ENCODE data around the gene GTF3C5.
"Not testable (repeated sequence)": the region's sequence is repeated elsewhere in the genome, so short reads cannot be mapped to it uniquely, and the experiment has no call there.

The GTF3C5 gene

DNA sequence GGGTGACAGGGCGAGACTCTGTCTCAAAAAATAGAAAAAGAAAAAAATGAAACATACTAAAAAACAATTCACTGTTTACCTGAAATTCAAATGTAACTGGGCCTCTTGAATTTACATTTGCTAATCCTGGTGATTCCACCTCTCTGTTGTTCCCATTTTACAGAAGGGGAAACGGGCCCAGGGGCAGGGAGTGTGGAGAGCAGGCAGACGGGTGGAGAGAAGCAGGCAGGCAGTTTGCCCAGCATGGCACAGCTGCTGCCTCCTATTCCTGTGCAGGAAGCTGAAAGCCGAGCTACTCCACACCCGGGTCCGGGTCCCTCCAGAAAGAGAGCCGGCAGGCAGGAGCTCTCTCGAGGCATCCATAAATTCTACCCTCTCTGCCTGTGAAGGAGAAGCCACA, 31.8 kb downstream of the GTF3C5 start:
- not testable (repeated sequence) for H3K27ac Mint-ChIP-seq, ATAC-seq, H3K9me3 Mint-ChIP-seq, H3K4me3 Mint-ChIP-seq, H3K27me3 Mint-ChIP-seq
- H3K36me3 Mint-ChIP-seq: peaks cover 15% of the 10 kb centered on the region
- peaks cover 22% of the 10 kb centered on the region for H3K4me1 Mint-ChIP-seq

DNA sequence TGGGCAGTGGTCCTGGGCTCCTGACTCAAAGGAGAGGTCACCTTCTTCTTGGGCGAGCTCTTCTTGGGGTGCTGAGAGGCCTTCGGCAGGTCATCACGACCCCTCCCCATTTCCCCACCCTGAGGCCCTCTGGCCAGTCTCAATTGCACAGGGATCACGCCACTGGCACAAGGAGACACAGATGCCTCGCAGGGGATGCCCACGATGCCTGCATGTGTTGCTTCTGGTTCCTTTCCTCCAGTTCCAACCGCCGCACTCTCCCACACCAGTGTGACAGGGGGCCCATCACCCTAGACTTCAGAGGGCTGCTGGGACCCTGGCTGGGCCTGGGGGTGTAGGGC, 32.3 kb downstream of the GTF3C5 start:
- H3K27me3 Mint-ChIP-seq: no peaks in the 10 kb centered on the region
- no peak overlapping the region for H3K4me3 Mint-ChIP-seq
- H3K27ac Mint-ChIP-seq: no peak overlapping the region
- peaks cover 10% of the 10 kb centered on the region for H3K36me3 Mint-ChIP-seq
- no peaks in the 10 kb centered on the region for H3K9me3 Mint-ChIP-seq
- ATAC-seq: no peak
- H3K4me1 Mint-ChIP-seq: peaks cover 22% of the 10 kb centered on the region

DNA sequence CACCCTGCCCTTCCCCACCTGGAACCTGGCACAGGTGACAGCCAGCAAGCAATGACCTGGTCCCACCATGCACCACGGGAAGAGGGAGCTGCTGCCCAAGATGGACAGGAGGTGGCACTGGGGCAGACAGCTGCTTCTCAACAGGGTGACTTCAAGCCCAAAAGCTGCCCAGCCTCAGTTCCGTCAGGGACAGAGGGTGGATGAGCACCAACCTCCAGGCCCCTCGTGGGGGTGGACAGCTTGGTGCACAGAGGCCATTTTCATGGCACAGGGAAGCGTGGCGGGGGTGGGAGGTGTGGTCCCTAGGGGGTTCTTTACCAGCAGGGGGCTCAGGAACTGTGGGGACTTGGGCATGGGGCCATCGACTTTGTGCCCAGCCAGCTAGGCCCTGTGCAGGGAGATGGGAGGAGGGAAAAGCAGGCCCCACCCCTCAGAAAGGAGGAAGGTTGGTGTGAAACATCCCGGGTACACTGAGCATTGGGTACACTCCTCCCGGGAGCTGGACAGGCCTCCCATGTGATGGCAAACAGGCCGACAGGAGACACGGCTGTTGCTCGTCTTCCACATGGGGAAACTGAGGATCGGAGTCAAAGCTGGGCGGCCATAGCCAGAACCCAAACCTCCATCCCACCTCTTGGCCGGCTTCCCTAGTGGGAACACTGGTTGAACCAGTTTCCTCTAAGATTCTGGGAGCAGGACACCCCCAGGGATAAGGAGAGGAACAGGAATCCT, 32.9 kb downstream of the GTF3C5 start:
- Mint-ChIP-seq H3K27me3 (no peaks in the 10 kb centered on the region), H3K4me1 (peaks cover 18% of the 10 kb centered on the region), H3K36me3 (peaks cover 4% of the 10 kb centered on the region), H3K9me3 (no peaks in the 10 kb centered on the region), H3K27ac (no peak overlapping the region), H3K4me3 (no peak overlapping the region)
- no peak for ATAC-seq

DNA sequence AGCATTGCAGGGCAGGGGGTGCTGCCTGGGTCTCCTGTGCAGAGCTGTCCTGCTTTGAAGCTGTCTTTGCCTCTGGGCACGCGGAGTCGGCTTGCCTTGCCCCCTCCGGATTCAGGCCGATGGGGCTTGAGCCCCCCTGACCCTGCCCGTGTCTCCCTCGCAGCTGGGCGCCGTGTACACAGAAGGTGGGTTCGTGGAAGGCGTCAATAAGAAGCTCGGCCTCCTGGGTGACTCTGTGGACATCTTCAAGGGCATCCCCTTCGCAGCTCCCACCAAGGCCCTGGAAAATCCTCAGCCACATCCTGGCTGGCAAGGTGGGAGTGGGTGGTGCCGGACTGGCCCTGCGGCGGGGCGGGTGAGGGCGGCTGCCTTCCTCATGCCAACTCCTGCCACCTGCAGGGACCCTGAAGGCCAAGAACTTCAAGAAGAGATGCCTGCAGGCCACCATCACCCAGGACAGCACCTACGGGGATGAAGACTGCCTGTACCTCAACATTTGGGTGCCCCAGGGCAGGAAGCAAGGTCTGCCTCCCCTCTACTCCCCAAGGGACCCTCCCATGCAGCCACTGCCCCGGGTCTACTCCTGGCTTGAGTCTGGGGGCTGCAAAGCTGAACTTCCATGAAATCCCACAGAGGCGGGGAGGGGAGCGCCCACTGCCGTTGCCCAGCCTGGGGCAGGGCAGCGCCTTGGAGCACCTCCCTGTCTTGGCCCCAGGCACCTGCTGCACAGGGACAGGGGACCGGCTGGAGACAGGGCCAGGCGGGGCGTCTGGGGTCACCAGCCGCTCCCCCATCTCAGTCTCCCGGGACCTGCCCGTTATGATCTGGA, 33.7 kb downstream of the GTF3C5 start:
- Mint-ChIP-seq H3K36me3 (no peaks in the 10 kb centered on the region), H3K27me3 (no peaks in the 10 kb centered on the region), H3K4me1 (peaks cover 10% of the 10 kb centered on the region), H3K4me3 (no peak overlapping the region), H3K9me3 (no peaks in the 10 kb centered on the region), H3K27ac (no peak overlapping the region)
- ATAC-seq: no peak

DNA sequence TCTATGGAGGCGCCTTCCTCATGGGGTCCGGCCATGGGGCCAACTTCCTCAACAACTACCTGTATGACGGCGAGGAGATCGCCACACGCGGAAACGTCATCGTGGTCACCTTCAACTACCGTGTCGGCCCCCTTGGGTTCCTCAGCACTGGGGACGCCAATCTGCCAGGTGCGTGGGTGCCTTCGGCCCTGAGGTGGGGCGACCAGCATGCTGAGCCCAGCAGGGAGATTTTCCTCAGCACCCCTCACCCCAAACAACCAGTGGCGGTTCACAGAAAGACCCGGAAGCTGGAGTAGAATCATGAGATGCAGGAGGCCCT, 34.2 kb downstream of the GTF3C5 start:
- no peak overlapping the region for H3K4me3 Mint-ChIP-seq
- no peaks in the 10 kb centered on the region for H3K27me3 Mint-ChIP-seq
- H3K27ac Mint-ChIP-seq: no peak overlapping the region
- H3K9me3 Mint-ChIP-seq: no peaks in the 10 kb centered on the region
- H3K36me3 Mint-ChIP-seq: no peaks in the 10 kb centered on the region
- peaks cover 4% of the 10 kb centered on the region for H3K4me1 Mint-ChIP-seq
- no peak for ATAC-seq

DNA sequence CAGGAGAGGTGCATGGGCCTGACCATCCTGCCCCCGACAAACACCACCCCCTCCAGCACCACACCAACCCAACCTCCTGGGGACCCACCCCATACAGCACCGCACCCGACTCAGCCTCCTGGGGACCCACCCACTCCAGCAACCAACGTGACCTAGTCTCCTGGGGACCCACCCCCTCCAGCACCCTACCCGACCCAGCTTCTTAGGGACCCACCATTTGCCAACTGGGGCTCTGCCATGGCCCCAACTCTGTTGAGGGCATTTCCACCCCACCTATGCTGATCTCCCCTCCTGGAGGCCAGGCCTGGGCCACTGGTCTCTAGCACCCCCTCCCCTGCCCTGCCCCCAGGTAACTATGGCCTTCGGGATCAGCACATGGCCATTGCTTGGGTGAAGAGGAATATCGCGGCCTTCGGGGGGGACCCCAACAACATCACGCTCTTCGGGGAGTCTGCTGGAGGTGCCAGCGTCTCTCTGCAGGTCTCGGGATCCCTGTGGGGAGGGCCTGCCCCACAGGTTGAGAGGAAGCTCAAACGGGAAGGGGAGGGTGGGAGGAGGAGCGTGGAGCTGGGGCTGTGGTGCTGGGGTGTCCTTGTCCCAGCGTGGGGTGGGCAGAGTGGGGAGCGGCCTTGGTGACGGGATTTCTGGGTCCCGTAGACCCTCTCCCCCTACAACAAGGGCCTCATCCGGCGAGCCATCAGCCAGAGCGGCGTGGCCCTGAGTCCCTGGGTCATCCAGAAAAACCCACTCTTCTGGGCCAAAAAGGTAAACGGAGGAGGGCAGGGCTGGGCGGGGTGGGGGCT, 35.6 kb downstream of the GTF3C5 start:
- Mint-ChIP-seq H3K4me1 (no peaks in the 10 kb centered on the region), H3K27ac (no peak overlapping the region), H3K9me3 (no peaks in the 10 kb centered on the region), H3K36me3 (no peaks in the 10 kb centered on the region), H3K27me3 (no peaks in the 10 kb centered on the region), H3K4me3 (no peak overlapping the region)
- ATAC-seq: peak; percentile 42

DNA sequence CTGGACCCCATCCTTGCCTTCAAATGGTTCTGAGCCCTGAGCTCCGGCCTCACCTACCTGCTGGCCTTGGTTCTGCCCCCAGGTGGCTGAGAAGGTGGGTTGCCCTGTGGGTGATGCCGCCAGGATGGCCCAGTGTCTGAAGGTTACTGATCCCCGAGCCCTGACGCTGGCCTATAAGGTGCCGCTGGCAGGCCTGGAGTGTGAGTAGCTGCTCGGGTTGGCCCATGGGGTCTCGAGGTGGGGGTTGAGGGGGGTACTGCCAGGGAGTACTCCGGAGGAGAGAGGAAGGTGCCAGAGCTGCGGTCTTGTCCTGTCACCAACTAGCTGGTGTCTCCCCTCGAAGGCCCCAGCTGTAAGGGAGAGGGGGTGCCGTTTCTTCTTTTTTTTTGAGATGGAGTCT, 36.2 kb downstream of the GTF3C5 start:
- no peak for ATAC-seq
- Mint-ChIP-seq H3K4me3 (no peak overlapping the region), H3K9me3 (no peaks in the 10 kb centered on the region), H3K4me1 (no peaks in the 10 kb centered on the region), H3K27ac (no peak overlapping the region), H3K27me3 (no peaks in the 10 kb centered on the region), H3K36me3 (no peaks in the 10 kb centered on the region)

DNA sequence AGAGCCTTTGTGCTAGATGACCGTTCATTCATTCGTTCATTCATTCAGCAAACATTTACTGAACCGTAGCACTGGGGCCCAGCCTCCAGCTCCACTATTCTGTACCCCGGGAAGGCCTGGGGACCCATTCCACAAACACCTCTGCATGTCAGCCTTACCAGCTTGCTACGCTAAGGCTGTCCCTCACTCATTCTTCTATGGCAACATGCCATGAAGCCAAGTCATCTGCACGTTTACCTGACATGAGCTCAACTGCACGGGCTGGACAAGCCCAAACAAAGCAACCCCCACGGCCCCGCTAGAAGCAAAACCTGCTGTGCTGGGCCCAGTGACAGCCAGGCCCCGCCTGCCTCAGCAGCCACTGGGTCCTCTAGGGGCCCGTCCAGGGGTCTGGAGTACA, 37.0 kb downstream of the GTF3C5 start:
- no peak for ATAC-seq
- Mint-ChIP-seq H3K27ac (no peak overlapping the region), H3K9me3 (no peaks in the 10 kb centered on the region), H3K4me1 (no peaks in the 10 kb centered on the region), H3K27me3 (no peaks in the 10 kb centered on the region), H3K36me3 (no peaks in the 10 kb centered on the region), H3K4me3 (no peak overlapping the region)

DNA sequence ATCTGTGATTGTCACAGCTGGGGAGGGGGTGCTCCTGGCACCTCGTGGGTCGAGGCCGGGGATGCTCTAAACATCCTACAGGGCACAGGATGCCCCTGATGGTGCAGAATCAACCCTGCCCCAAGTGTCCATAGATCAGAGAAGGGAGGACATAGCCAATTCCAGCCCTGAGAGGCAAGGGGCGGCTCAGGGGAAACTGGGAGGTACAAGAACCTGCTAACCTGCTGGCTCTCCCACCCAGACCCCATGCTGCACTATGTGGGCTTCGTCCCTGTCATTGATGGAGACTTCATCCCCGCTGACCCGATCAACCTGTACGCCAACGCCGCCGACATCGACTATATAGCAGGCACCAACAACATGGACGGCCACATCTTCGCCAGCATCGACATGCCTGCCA, 37.6 kb downstream of the GTF3C5 start:
- H3K27ac Mint-ChIP-seq, H3K36me3 Mint-ChIP-seq, H3K9me3 Mint-ChIP-seq: not testable (repeated sequence)

DNA sequence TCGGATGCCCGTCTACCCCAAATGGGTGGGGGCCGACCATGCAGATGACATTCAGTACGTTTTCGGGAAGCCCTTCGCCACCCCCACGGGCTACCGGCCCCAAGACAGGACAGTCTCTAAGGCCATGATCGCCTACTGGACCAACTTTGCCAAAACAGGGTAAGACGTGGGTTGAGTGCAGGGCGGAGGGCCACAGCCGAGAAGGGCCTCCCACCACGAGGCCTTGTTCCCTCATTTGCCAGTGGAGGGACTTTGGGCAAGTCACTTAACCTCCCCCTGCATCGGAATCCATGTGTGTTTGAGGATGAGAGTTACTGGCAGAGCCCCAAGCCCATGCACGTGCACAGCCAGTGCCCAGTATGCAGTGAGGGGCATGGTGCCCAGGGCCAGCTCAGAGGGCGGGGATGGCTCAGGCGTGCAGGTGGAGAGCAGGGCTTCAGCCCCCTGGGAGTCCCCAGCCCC, 39.7 kb downstream of the GTF3C5 start:
- peak; percentile 17 for ATAC-seq
- not testable (repeated sequence) for H3K27ac Mint-ChIP-seq, H3K27me3 Mint-ChIP-seq, H3K4me1 Mint-ChIP-seq, H3K4me3 Mint-ChIP-seq, H3K36me3 Mint-ChIP-seq, H3K9me3 Mint-ChIP-seq

More for the DNA sequence above, 37.6 kb downstream of the GTF3C5 start:
- not testable (repeated sequence) for H3K4me1 Mint-ChIP-seq, ATAC-seq, H3K4me3 Mint-ChIP-seq, H3K27me3 Mint-ChIP-seq

DNA sequence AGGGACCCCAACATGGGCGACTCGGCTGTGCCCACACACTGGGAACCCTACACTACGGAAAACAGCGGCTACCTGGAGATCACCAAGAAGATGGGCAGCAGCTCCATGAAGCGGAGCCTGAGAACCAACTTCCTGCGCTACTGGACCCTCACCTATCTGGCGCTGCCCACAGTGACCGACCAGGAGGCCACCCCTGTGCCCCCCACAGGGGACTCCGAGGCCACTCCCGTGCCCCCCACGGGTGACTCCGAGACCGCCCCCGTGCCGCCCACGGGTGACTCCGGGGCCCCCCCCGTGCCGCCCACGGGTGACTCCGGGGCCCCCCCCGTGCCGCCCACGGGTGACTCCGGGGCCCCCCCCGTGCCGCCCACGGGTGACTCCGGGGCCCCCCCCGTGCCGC, 40.2 kb downstream of the GTF3C5 start:
- H3K9me3 Mint-ChIP-seq, H3K27me3 Mint-ChIP-seq, H3K4me3 Mint-ChIP-seq, ATAC-seq, H3K36me3 Mint-ChIP-seq, H3K4me1 Mint-ChIP-seq, H3K27ac Mint-ChIP-seq: not testable (repeated sequence)

DNA sequence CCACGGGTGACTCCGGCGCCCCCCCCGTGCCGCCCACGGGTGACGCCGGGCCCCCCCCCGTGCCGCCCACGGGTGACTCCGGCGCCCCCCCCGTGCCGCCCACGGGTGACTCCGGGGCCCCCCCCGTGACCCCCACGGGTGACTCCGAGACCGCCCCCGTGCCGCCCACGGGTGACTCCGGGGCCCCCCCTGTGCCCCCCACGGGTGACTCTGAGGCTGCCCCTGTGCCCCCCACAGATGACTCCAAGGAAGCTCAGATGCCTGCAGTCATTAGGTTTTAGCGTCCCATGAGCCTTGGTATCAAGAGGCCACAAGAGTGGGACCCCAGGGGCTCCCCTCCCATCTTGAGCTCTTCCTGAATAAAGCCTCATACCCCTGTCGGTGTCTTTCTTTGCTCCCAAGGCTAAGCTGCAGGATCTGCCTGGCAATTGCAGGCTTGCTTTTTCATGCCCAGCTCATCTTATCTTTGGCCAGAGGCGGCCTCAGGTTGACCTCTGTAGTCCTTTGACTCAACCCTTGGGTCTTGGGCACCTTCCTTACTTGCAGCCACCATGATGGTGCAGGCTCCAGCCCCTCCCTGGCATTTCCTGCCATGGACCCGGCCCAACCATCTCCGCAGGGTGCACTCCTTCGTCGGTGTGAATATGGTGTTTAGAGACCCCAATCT, 40.8 kb downstream of the GTF3C5 start:
- Mint-ChIP-seq H3K27me3 (no peaks in the 10 kb centered on the region), H3K36me3 (no peaks in the 10 kb centered on the region), H3K27ac (no peak overlapping the region), H3K4me1 (no peaks in the 10 kb centered on the region), H3K4me3 (no peak overlapping the region), H3K9me3 (no peaks in the 10 kb centered on the region)
- no peak for ATAC-seq

DNA sequence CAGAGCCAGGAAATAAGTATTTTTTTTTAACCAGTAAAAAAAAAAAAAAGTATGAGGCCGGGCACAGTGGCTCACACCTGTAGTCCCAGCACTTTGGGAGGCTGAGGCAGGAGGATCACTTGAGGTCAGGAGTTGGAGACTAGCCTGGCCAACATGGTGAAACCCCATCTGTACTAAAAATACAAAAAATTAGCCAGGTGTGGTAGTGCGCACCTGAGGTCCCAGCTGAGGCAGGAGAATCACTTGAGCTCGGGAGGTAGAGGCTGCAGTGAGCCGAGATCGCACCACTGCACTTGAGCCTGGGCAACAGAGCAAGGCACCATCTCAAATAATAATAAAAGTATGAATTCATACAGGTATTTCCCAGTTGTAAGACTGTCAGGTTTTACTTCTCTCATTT, 41.4 kb downstream of the GTF3C5 start:
- not testable (repeated sequence) for H3K27ac Mint-ChIP-seq, H3K9me3 Mint-ChIP-seq, H3K4me1 Mint-ChIP-seq, H3K27me3 Mint-ChIP-seq, H3K4me3 Mint-ChIP-seq, ATAC-seq, H3K36me3 Mint-ChIP-seq

DNA sequence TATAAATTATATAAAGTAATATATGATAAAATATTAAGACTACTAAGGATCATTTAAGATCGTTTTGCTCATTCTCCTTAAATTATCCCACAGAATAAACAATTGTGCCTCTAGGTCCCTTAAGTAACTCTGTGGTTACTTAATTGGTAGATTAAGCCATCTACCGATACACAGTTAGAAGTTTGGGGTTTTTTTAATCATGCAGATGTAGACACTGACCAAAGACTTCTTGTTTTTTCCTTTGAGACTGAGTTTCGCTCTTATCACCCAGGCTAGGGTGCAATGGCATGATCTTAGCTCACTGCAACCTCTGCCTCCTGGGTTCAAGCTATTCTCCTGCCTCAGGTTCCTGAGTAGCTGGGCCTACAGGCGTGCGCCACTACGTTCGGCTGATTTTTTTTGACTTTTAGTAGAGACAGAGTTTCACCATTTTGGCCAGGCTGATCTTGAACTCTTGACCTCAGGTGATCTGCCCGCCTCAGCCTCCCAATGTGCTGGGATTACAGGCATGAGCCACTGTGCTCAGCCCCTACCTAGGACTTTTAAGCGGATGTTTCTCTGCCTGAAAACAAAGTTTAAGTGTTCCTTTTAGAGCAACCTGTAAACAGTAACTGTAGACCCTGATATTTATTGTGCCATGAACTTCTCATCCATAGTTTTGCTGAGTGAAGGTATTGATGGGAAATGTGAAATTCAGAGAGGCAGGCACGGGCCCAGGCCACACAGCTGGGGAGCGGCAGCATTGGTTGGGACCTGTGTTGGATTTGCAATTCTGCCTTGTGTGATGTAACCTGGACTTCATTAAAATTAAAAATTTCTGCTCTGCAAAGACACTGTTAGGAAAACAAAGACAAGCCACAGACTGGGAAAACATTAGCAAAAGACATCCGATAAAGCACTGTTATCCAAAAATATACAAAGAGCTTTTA, 42.6 kb downstream of the GTF3C5 start:
- H3K36me3 Mint-ChIP-seq: no peaks in the 10 kb centered on the region
- no peaks in the 10 kb centered on the region for H3K4me1 Mint-ChIP-seq
- H3K9me3 Mint-ChIP-seq: no peaks in the 10 kb centered on the region
- no peak overlapping the region for H3K4me3 Mint-ChIP-seq
- ATAC-seq: no peak
- no peaks in the 10 kb centered on the region for H3K27me3 Mint-ChIP-seq
- H3K27ac Mint-ChIP-seq: no peak overlapping the region
